Ecto neural progenitor cell (in vitro differentiated cells): ENCODE data around the gene PTPRN.
"Not testable (repeated sequence)": the region's sequence is repeated elsewhere in the genome, so short reads cannot be mapped to it uniquely, and the experiment has no call there.

Experiments used
- DNase-seq: peaks from one replicate; pipeline ENCODE4 v3.0.0-alpha.2; 2018; ENCODE audit warnings: low spot score

The PTPRN gene

DNA sequence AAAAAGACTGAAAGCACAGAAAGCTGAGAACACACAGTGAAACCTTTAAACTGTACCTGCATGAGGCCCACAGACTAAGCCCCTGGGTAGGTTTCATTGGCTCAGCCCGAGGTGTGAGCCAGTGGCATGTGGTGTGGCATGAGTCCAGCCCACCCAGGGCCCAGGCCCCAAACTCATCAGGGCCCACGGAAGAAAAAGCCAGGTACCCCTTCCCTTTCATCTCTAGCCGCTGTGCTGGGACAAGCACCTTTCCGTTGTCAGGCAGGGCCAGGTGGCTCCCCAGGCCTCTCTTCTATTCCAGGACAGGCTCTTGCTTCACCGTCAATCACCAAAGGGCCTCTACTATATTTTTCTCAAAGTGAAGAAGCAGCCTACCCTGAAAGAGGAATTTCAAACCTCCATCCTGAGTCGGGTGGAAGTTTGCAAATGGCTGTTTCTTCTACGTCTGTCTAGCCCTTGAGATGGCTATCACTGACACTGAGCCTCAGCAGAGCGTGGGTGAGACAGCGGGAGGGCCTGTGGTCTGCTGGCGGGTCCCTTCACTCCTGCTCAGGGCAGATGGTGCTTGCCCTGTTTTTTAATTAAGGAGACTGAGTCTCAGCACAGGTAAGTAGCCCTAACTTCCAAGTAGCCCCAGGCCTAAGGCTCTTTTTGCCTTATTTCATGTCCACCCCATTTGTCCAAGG, 21.5 kb downstream of the PTPRN start:
- DNase-seq = no peak

DNA sequence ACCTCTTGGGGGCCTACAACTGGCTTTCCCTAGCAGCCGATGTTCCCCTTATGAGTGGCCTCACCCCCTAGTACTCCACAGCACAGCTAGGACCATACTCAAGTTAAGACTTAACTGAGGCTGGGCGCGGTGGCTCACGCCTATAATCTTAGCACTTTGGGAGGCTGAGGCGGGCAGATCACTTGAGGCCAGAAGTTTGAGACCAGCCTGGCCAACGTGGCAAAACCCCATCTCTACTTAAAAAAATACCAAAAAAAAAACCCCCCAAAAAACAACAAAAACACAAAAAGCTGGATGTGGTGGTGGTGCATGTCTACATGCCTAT, 22.1 kb downstream of the PTPRN start:
- DNase-seq = not testable (repeated sequence)

- DNase-seq = no peak
Measured at GRCh38 chr2:219286436-219287115, 22.6 kb downstream of the PTPRN start.

DNA sequence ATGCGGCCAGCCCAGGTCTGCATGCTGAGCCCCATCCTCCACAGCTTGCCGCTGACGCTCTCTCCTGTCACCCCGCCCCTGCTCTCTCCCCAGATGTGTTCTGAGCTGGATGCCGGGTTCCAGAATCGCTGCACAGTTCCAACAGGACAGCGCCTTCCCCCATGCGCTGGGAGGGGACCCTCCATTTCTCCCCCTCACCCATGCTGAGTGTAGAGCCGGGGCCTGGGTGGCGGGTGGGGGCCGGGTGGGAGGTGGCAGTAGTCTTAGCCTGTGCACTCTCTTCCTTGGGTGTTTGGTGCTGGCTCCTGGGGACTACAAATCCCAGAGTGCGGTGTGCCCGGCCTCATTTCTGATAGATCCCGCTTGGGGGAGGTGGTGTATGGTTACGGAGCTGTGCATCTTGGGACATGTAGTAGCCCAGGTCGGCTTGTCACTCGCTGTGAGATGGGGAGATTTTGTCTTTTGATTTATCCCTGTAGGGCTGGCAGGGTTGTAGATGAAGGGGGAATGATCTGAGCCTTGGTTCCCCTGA, 23.2 kb downstream of the PTPRN start:
- DNase-seq = peak; percentile 83

- DNase-seq = no peak
Measured at GRCh38 chr2:219285373-219285735, 23.8 kb downstream of the PTPRN start.

- no peak for DNase-seq
Measured at GRCh38 chr2:219284501-219285372, 24.5 kb downstream of the PTPRN start.

DNA sequence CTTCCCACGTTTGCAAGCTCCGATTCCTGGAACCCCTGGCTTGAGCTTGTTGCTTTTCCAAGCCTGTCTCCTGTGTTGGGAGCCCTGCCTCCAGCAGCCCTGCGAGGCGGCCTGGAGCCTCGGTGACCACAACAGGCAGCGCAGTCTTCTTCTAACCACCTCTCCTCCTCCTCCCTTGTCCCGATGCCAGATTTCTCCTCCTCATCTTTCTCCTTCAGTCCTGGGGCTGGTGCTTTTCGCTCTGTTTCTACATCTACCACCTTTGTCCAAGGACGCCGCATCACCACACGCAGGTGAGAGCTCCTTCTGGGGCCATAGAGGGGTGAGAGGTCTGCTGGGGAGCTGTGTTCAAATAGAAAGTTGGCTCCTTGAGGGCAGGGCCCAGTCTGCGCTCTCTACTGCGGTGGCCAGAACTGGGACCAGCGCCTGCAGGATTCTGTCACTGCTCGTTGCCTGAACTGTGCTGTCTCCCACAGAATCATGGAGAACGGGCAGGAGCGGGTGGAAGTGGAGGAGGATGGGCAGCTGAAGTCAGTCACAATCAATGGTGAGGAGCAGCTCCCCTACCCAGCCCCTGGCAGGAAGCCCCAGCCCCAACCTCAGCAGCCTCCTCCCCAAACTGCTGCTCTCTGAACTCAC, 26.1 kb downstream of the PTPRN start:
- DNase-seq = no peak

- no peak for DNase-seq
Measured at GRCh38 chr2:219282375-219282774, 26.8 kb downstream of the PTPRN start.

DNA sequence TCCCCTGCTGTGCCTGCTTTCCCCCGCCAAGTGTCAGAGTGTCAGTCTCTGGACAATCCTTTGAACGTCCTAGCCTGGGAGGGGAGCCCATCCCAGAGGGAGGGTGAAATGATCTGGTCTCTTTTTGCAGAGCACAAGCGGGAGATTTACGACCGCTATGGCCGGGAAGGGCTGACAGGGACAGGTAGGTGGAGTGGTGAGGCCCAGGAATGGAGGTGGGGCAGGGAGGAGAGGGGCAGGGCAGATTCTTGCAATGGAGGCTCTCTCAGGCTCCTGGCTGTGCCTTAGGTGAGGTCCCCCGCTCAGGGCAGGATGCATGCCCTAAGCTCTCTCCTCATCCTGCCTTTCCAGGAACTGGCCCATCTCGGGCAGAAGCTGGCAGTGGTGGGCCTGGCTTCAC, 27.6 kb downstream of the PTPRN start:
- peak; percentile 33 for DNase-seq

DNA sequence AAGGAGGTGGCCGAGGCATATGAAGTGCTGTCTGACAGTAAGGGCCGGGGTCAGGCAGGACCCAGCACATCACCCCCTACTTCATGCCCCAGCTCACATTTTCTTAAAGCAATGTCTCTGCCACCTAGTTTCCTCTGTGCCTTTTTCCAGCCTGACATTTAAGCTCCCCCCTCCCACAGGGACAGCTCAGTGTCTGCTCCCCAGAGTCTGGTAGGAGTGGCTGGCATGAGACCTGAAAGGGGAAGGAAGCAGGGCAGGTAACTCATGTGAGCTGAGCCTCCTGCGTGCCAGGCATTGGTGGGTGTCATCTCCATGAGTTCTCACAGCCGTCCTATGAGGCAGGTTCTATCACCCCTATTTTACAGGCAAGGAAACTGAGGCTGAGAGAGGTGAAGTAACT, 28.6 kb downstream of the PTPRN start:
- peak; percentile 26 for DNase-seq

DNA sequence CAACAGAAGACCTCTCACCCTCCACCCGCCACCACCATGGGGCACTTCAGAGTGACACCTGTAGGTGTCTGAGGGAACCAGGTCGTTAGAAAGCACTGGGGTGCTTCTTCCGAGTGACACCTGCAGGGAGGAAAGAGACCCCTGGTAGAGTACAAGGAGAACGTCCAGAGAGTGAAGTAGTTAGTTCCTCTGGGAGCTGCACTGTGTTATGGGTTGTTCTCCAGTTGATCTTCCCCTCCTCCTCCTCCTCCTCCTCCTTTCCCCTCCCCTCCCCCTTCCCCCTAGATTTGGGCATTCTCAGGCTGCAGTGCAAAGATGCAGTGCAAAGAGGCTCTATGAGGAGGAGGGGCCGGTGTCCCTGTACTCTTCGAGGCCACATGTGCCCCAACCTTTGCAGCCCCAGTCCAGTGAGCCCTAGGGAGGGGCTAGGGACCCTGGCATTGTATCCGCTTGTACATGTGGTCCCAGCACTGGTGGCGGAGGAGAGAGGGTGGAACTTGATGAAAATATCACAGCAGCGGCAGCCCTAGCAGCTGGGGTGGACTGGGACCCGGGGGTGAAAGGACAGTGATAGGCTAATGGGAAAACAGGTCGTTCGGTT, 29.2 kb downstream of the PTPRN start:
- no peak for DNase-seq

- DNase-seq = peak; percentile 97
Measured at GRCh38 chr2:219279151-219279915, 29.9 kb downstream of the PTPRN start, which contains the start of gene DNAJB2. Gene DNAJB2 (plus strand): TSS chr2:219279366. CDS start chr2:219279834, 468 bp downstream.

GRCh38 chr2:219278655-219279150, 30.5 kb downstream of the PTPRN start:
- DNase-seq = peak; percentile 43

GRCh38 chr2:219277703-219278654, 31.2 kb downstream of the PTPRN start:
- DNase-seq = peak; percentile 89

- DNase-seq = peak; percentile 42
Measured at GRCh38 chr2:219274361-219274921, 34.8 kb downstream of the PTPRN start.

DNA sequence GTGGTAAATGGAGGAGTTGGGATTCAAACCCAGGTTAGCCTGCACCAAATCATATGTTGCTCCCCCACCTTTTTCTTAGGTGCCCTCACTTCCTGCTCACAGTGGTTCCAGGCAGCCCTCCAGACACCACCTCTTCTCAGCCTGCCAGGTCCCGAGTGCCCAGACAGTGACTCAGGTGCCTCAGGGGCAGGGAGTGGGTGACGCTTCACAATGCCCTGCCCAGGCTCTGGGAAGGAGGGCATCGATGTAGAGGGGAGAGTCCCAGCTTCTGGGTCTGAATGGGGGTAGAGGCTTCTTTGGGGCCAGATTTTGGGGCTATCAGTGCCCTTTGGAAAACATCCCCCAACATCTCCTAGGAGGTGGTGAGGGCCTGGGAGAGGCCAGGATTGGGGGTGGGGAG, 35.3 kb downstream of the PTPRN start:
- DNase-seq = peak; percentile 39

DNA sequence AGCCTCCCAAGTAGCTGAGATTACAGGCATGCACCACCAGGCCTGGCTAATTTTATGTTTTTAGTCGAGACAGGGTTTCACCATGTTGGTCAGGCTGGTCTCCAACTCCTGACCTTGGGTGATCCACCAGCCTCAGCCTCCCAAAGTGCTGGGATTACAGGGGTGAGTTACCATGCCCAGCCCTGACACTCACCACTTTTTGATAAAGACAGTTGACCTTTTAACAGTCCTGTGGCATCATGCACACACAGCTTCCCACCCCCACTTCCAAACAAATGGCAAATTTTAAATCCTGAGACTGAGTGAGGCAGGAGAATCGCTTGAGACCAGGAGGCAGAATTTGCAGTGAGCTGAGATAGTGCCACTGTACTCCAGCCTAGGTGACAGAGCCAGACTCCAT, 36.2 kb downstream of the PTPRN start:
- no peak for DNase-seq

DNA sequence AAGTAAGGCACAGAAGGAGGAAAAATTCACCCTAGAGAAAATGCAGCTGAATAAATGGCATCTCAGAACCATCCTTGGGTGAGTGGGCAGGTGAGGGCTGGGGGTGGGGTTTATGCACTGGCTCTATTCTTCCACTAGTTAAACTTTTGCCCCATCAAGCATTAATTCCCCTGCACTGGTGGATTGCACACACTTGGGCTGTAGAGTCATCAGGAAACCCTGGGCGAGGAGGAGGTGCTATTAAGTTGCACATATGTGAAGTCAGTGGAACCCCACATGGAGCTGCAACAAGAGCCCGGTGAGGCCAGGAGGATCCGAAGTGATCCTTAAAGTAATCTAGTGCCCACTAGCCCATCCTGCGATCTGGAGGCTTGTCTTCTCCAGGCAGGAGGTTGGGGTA, 36.8 kb downstream of the PTPRN start:
- DNase-seq = peak; percentile 19

GRCh38 chr2:219271021-219271420, 38.2 kb downstream of the PTPRN start:
- DNase-seq = no peak
